ENCODE results near the gene EGFR.
"Not testable (repeated sequence)": the region's sequence is repeated elsewhere in the genome, so short reads cannot be mapped to it uniquely, and the experiment has no call there.

EGFR gene

GRCh38 chr7:55167296-55167695, 148.5 kb downstream of the EGFR start:
- not testable (repeated sequence) for DNase-seq (ENCODE audit: low read depth in 2 of 2)

- no peak for DNase-seq (ENCODE audit: low read depth in 2 of 2)
Observed at GRCh38 chr7:55170335-55171069, 151.7 kb downstream of the EGFR start.

- no peak for DNase-seq (ENCODE audit: low read depth in 2 of 2)
Observed at GRCh38 chr7:55171157-55171556, 152.3 kb downstream of the EGFR start.

- no peak for DNase-seq (ENCODE audit: low read depth in 2 of 2)
Observed at GRCh38 chr7:55172161-55172560, 153.3 kb downstream of the EGFR start.

- no peak for DNase-seq (ENCODE audit: low read depth in 2 of 2)
Observed at GRCh38 chr7:55172881-55173609, 154.2 kb downstream of the EGFR start.

- DNase-seq (ENCODE audit: low read depth in 2 of 2) = no peak
Observed at GRCh38 chr7:55173671-55174070, 154.9 kb downstream of the EGFR start.

- DNase-seq (ENCODE audit: low read depth in 2 of 2) = no peak
Observed at GRCh38 chr7:55174456-55174855, 155.6 kb downstream of the EGFR start.

- no peak for DNase-seq (ENCODE audit: low read depth in 2 of 2)
Observed at GRCh38 chr7:55174856-55175255, 156.0 kb downstream of the EGFR start.

- DNase-seq (ENCODE audit: low read depth in 2 of 2) = no peak
Observed at GRCh38 chr7:55177068-55177530, 158.3 kb downstream of the EGFR start.

- DNase-seq (ENCODE audit: low read depth in 2 of 2) = no peak
Observed at GRCh38 chr7:55177589-55178261, 158.9 kb downstream of the EGFR start.

- no peak for DNase-seq (ENCODE audit: low read depth in 2 of 2)
Observed at GRCh38 chr7:55178292-55178862, 159.6 kb downstream of the EGFR start.

- no peak for DNase-seq (ENCODE audit: low read depth in 2 of 2)
Observed at GRCh38 chr7:55178863-55179773, 160.3 kb downstream of the EGFR start.

- no peak for DNase-seq (ENCODE audit: low read depth in 2 of 2)
Observed at GRCh38 chr7:55179931-55180682, 161.3 kb downstream of the EGFR start.

GRCh38 chr7:55180963-55181542, 162.2 kb downstream of the EGFR start:
- no peak for DNase-seq (ENCODE audit: low read depth in 2 of 2)

- DNase-seq (ENCODE audit: low read depth in 2 of 2) = no peak
Observed at GRCh38 chr7:55181762-55182161, 162.9 kb downstream of the EGFR start.

- no peak for DNase-seq (ENCODE audit: low read depth in 2 of 2)
Observed at GRCh38 chr7:55183897-55184296, 165.1 kb downstream of the EGFR start.

- DNase-seq (ENCODE audit: low read depth in 2 of 2) = no peak
Observed at GRCh38 chr7:55185321-55185802, 166.5 kb downstream of the EGFR start.

- DNase-seq (ENCODE audit: low read depth in 2 of 2) = no peak
Observed at GRCh38 chr7:55185941-55186609, 167.3 kb downstream of the EGFR start.

All from stimulated activated CD8-positive, alpha-beta memory T cell treated with anti-CD3 and anti-CD28 coated beads, Interleukin-15, amount 100 ng/mL, for 48 hours (primary cell).